ENCODE results near the gene C9orf72.

C9orf72 gene

GRCh38 chr9:27538647-27539046, 34.6 kb downstream of the C9orf72 start:
- H3K9me3 Mint-ChIP-seq: no peaks in the 10 kb centered on the region
- no peak overlapping the region for H3K4me3 Mint-ChIP-seq
- H3K36me3 Mint-ChIP-seq (ENCODE audit: low read depth): no peaks in the 10 kb centered on the region
- no peaks in the 10 kb centered on the region for H3K27me3 Mint-ChIP-seq
- no peak for DNase-seq
- no peak for ATAC-seq
- no peak overlapping the region for H3K27ac Mint-ChIP-seq
- no peaks in the 10 kb centered on the region for H3K4me1 Mint-ChIP-seq

GRCh38 chr9:27537756-27538155, 35.5 kb downstream of the C9orf72 start:
- Mint-ChIP-seq H3K4me3 (no peak overlapping the region), H3K27me3 (no peaks in the 10 kb centered on the region), H3K27ac (no peak overlapping the region), H3K4me1 (no peaks in the 10 kb centered on the region), H3K36me3 (ENCODE audit: low read depth) (no peaks in the 10 kb centered on the region), H3K9me3 (no peaks in the 10 kb centered on the region)
- DNase-seq: no peak
- ATAC-seq: no peak

- Mint-ChIP-seq H3K4me1 (no peaks in the 10 kb centered on the region), H3K27ac (no peak overlapping the region), H3K4me3 (no peak overlapping the region), H3K36me3 (ENCODE audit: low read depth) (no peaks in the 10 kb centered on the region), H3K9me3 (no peaks in the 10 kb centered on the region), H3K27me3 (no peaks in the 10 kb centered on the region)
- no peak for ATAC-seq
- DNase-seq: no peak
Observed at GRCh38 chr9:27537027-27537435, 36.2 kb downstream of the C9orf72 start.

GRCh38 chr9:27536168-27536567, 37.1 kb downstream of the C9orf72 start:
- ATAC-seq (no peak), DNase-seq (no peak)
- Mint-ChIP-seq H3K9me3 (no peaks in the 10 kb centered on the region), H3K36me3 (ENCODE audit: low read depth) (no peaks in the 10 kb centered on the region), H3K27ac (no peak overlapping the region), H3K4me1 (no peaks in the 10 kb centered on the region), H3K4me3 (no peak overlapping the region), H3K27me3 (no peaks in the 10 kb centered on the region)

GRCh38 chr9:27535701-27536118, 37.6 kb downstream of the C9orf72 start:
- no peaks in the 10 kb centered on the region for H3K9me3 Mint-ChIP-seq
- no peak overlapping the region for H3K4me3 Mint-ChIP-seq
- no peaks in the 10 kb centered on the region for H3K36me3 Mint-ChIP-seq (ENCODE audit: low read depth)
- no peak for ATAC-seq
- no peaks in the 10 kb centered on the region for H3K27me3 Mint-ChIP-seq
- H3K4me1 Mint-ChIP-seq: no peaks in the 10 kb centered on the region
- no peak for DNase-seq
- H3K27ac Mint-ChIP-seq: no peak overlapping the region

GRCh38 chr9:27534658-27535209, 38.5 kb downstream of the C9orf72 start:
- Mint-ChIP-seq H3K27me3 (no peaks in the 10 kb centered on the region), H3K4me3 (no peak overlapping the region), H3K36me3 (ENCODE audit: low read depth) (no peaks in the 10 kb centered on the region), H3K9me3 (no peaks in the 10 kb centered on the region), H3K4me1 (peaks cover 3% of the 10 kb centered on the region), H3K27ac (no peak overlapping the region)
- DNase-seq (no peak), ATAC-seq (no peak)

- Mint-ChIP-seq H3K9me3 (no peaks in the 10 kb centered on the region), H3K27me3 (no peaks in the 10 kb centered on the region), H3K36me3 (ENCODE audit: low read depth) (no peaks in the 10 kb centered on the region), H3K4me1 (peaks cover 3% of the 10 kb centered on the region), H3K27ac (no peak overlapping the region), H3K4me3 (no peak overlapping the region)
- no peak for DNase-seq
- no peak for ATAC-seq
Observed at GRCh38 chr9:27534131-27534530, 39.1 kb downstream of the C9orf72 start.

GRCh38 chr9:27533311-27533710, 40.0 kb downstream of the C9orf72 start:
- ATAC-seq (no peak), DNase-seq (no peak)
- H3K4me3 Mint-ChIP-seq: no peak overlapping the region
- peaks cover 3% of the 10 kb centered on the region for H3K4me1 Mint-ChIP-seq
- H3K36me3 Mint-ChIP-seq (ENCODE audit: low read depth): no peaks in the 10 kb centered on the region
- H3K9me3 Mint-ChIP-seq: no peaks in the 10 kb centered on the region
- peaks cover under 1% of the 10 kb centered on the region for H3K27me3 Mint-ChIP-seq
- no peak overlapping the region for H3K27ac Mint-ChIP-seq

- H3K36me3 Mint-ChIP-seq (ENCODE audit: low read depth): no peaks in the 10 kb centered on the region
- H3K4me1 Mint-ChIP-seq: peaks cover 12% of the 10 kb centered on the region
- H3K27me3 Mint-ChIP-seq: peaks cover 12% of the 10 kb centered on the region
- no peaks in the 10 kb centered on the region for H3K9me3 Mint-ChIP-seq
- H3K27ac Mint-ChIP-seq: no peak overlapping the region
- no peak overlapping the region for H3K4me3 Mint-ChIP-seq
- DNase-seq: no peak
- ATAC-seq: no peak
Observed at GRCh38 chr9:27532046-27532445, 41.2 kb downstream of the C9orf72 start.

GRCh38 chr9:27530915-27531755, 42.1 kb downstream of the C9orf72 start:
- no peaks in the 10 kb centered on the region for H3K9me3 Mint-ChIP-seq
- H3K27ac Mint-ChIP-seq: no peak overlapping the region
- no peak overlapping the region for H3K4me3 Mint-ChIP-seq
- DNase-seq (no peak), ATAC-seq (no peak)
- H3K27me3 Mint-ChIP-seq: peaks cover 19% of the 10 kb centered on the region
- H3K4me1 Mint-ChIP-seq: peaks cover 12% of the 10 kb centered on the region
- no peaks in the 10 kb centered on the region for H3K36me3 Mint-ChIP-seq (ENCODE audit: low read depth)

- Mint-ChIP-seq H3K27ac (peak within 1 kb of the TSS; percentile 67), H3K4me3 (peak within 1 kb of the TSS; percentile 85), H3K27me3 (peaks cover 22% of the 10 kb centered on the region), H3K4me1 (peaks cover 12% of the 10 kb centered on the region), H3K36me3 (ENCODE audit: low read depth) (no peaks in the 10 kb centered on the region), H3K9me3 (no peaks in the 10 kb centered on the region)
- DNase-seq (peak; percentile 85), ATAC-seq (peak; percentile 83)
Observed at GRCh38 chr9:27529316-27530278, 43.7 kb downstream of the C9orf72 start, which contains the start of gene MOB3B. TSS of gene MOB3B (minus strand) at chr9:27529814. CDS start at chr9:27455550, 74,264 bp downstream.

- ATAC-seq (peak; percentile 87), DNase-seq (peak; percentile 68)
- Mint-ChIP-seq H3K27me3 (peaks cover 22% of the 10 kb centered on the region), H3K4me3 (peak overlapping the region; percentile 85), H3K27ac (peak overlapping the region; percentile 67), H3K36me3 (ENCODE audit: low read depth) (no peaks in the 10 kb centered on the region), H3K9me3 (no peaks in the 10 kb centered on the region), H3K4me1 (peaks cover 12% of the 10 kb centered on the region)
Observed at GRCh38 chr9:27528886-27529315, 44.4 kb downstream of the C9orf72 start.

GRCh38 chr9:27528076-27528885, 45.0 kb downstream of the C9orf72 start:
- Mint-ChIP-seq H3K4me3 (peak overlapping the region; percentile 85), H3K4me1 (peaks cover 12% of the 10 kb centered on the region), H3K9me3 (no peaks in the 10 kb centered on the region), H3K36me3 (ENCODE audit: low read depth) (no peaks in the 10 kb centered on the region), H3K27ac (peak overlapping the region; percentile 67), H3K27me3 (peaks cover 22% of the 10 kb centered on the region)
- DNase-seq (peak; percentile 71), ATAC-seq (peak; percentile 42)

- Mint-ChIP-seq H3K9me3 (no peaks in the 10 kb centered on the region), H3K4me1 (peaks cover 12% of the 10 kb centered on the region), H3K27ac (no peak overlapping the region), H3K27me3 (peaks cover 22% of the 10 kb centered on the region), H3K4me3 (peak overlapping the region; percentile 85), H3K36me3 (ENCODE audit: low read depth) (no peaks in the 10 kb centered on the region)
- DNase-seq (no peak), ATAC-seq (no peak)
Observed at GRCh38 chr9:27527702-27528075, 45.6 kb downstream of the C9orf72 start.

All from activated naive CD8-positive, alpha-beta T cell treated with anti-CD3 and anti-CD28 coated beads, Interleukin-2, amount 50 U/mL, for 24 hours (primary cell).